NCI-H2029 treated with DMSO at 0.1 percent for 48 hours (cell line): ENCODE results near the gene HNRNPA2B1.

Source experiments
- DNase-seq: peaks from one replicate; lab custom pipeline; 2025; lab: John Stamatoyannopoulos, UW

Gene HNRNPA2B1

GRCh38 chr7:26145238-26145637 lies 55.3 kb downstream of the HNRNPA2B1 start:
- no peak for DNase-seq

GRCh38 chr7:26144184-26145080 lies 56.1 kb downstream of the HNRNPA2B1 start:
- no peak for DNase-seq

- DNase-seq, result no peak
These were observed 57.1 kb downstream of the HNRNPA2B1 start for GRCh38 chr7:26143298-26144048.

- DNase-seq, result no peak
These were observed 59.5 kb downstream of the HNRNPA2B1 start for GRCh38 chr7:26141077-26141476.

GRCh38 chr7:26140380-26140779 lies 60.2 kb downstream of the HNRNPA2B1 start:
- DNase-seq, result no peak
